VCaP (cell line): ENCODE data around the gene SPRY4.

Source experiments
- H3K27ac ChIP-seq: fragments of 450-650 bp; 2 replicates; pipeline ENCODE4 v1.5.1; 2017
- TF ChIP-seq, protein P1 (sequence below): fragments of 450-650 bp; conservative IDR thresholded peaks from 2 replicates; pipeline ENCODE4 v1.5.1; 2017; ENCODE audit warnings: mild to moderate bottlenecking, moderate library complexity

Gene SPRY4

GRCh38 chr5:142330026-142330425 lies 5.2 kb upstream of the SPRY4 start:
- H3K27ac ChIP-seq: no peak overlapping the region
- TF ChIP-seq, protein P1, sequence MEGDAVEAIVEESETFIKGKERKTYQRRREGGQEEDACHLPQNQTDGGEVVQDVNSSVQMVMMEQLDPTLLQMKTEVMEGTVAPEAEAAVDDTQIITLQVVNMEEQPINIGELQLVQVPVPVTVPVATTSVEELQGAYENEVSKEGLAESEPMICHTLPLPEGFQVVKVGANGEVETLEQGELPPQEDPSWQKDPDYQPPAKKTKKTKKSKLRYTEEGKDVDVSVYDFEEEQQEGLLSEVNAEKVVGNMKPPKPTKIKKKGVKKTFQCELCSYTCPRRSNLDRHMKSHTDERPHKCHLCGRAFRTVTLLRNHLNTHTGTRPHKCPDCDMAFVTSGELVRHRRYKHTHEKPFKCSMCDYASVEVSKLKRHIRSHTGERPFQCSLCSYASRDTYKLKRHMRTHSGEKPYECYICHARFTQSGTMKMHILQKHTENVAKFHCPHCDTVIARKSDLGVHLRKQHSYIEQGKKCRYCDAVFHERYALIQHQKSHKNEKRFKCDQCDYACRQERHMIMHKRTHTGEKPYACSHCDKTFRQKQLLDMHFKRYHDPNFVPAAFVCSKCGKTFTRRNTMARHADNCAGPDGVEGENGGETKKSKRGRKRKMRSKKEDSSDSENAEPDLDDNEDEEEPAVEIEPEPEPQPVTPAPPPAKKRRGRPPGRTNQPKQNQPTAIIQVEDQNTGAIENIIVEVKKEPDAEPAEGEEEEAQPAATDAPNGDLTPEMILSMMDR: no peak

- no peak overlapping the region for H3K27ac ChIP-seq
- TF ChIP-seq, protein P1: no peak
Measured at GRCh38 chr5:142327111-142327842, 2.5 kb upstream of the SPRY4 start.

- H3K27ac ChIP-seq: no peak overlapping the region
- TF ChIP-seq, protein P1: no peak
Measured at GRCh38 chr5:142326480-142326938, 1.7 kb upstream of the SPRY4 start.

DNA sequence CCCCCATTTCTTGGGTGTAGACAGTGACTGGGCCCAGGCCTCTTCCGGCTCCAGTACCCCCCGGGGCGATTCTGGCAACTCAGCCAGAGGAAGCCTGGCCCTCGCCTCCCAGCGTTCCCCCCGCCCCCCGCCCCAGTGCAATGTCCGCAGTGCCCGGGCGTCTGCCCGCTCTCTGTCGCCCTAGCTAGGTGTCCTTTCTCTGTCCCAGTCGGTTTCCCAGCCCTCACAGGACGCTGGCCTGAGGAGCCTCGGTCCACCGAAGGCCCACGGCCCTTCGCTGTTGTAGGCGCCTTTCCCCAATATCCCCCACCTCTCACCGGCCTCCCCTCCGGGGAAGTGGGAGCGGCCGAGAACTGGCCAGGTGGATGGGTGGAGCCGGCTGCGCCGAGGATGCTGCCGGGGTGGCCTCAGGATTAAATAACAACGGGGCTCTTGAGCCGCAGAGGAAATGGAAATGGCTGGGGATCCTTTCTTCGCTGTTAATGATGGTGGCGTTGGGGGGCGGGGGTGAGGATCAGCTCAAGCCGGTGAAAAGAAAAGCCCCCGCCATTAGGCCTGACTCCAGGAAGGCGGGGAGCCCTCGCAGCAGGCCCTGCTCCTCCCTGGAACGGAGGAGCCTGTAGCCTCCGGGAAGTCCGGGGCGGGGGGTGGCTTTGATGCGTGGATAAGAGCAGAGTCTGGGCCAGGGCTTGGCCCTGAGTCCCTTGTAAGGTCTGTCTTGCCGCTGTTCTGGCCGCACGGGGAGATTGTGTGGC lies 1.1 kb upstream of the SPRY4 start:
- H3K27ac ChIP-seq: no peak overlapping the region
- TF ChIP-seq, protein P1: no peak

- TF ChIP-seq, protein P1: peak; percentile 54; the same call in 1 of the 2 replicates
- H3K27ac ChIP-seq: 0 out of 2 replicates have a peak overlapping the region, but pooled peaks have one; percentile 34
Measured at GRCh38 chr5:142324136-142324870, 518 bp downstream of the SPRY4 start.

GRCh38 chr5:142323480-142324135 lies 1.2 kb downstream of the SPRY4 start:
- no peak overlapping the region for H3K27ac ChIP-seq
- TF ChIP-seq, protein P1: no peak
